Mesothelial cell of epicardium (in vitro differentiated cells): ENCODE results near the gene CDKL1. TPM values are rescaled to one million over a fixed set of nuclear protein-coding genes. Genes with fewer than 3 reads are reported as not detected.

Experiments used
- DNase-seq, 2 experiments: peaks; one replicate each; pipeline ENCODE4 v3.0.0; 2021; ENCODE audit warnings: low spot score in 2 of 2; ENCODE audit not compliant: unreplicated experiment in 2 of 2
- H3K27ac Mint-ChIP-seq: 2 replicates; pipeline ENCODE4 v1.8.0; 2021; ENCODE audit warnings: mixed read lengths
- H3K27me3 Mint-ChIP-seq: 2 replicates; pipeline ENCODE4 v1.8.0; 2021; ENCODE audit warnings: low read depth, mixed read lengths
- H3K36me3 Mint-ChIP-seq: 2 replicates; pipeline ENCODE4 v1.8.0; 2021; ENCODE audit warnings: mixed read lengths
- H3K4me1 Mint-ChIP-seq: 2 replicates; pipeline ENCODE4 v1.8.0; 2021; ENCODE audit warnings: mixed read lengths
- H3K4me3 Mint-ChIP-seq: 2 replicates; pipeline ENCODE4 v1.8.0; 2021; ENCODE audit warnings: mild to moderate bottlenecking, moderate library complexity, mixed read lengths
- H3K9me3 Mint-ChIP-seq: 2 replicates; pipeline ENCODE4 v1.8.0; 2021; ENCODE audit warnings: mixed read lengths
- CTCF ChIP-seq: fragments of 200-600 bp; sonication (generic); IDR thresholded peaks from one replicate; pipeline ENCODE4 v1.5.0; 2021; ENCODE audit warnings: antibody characterized with exemption; ENCODE audit not compliant: unreplicated experiment
- total RNA-seq: library from RNA; stranded (reverse); gene quantifications from 3 replicates; pipeline ENCODE4 v1.2.1, GENCODE V29; 2021

Gene CDKL1
- total RNA-seq, 1 donor from 2014 or later = 1.8 TPM

- peaks cover 26% of the 10 kb centered on the region for H3K4me1 Mint-ChIP-seq
- no peak for DNase-seq
- no peak overlapping the region for H3K27ac Mint-ChIP-seq
- TF ChIP-seq CTCF = no peak
- H3K27me3 Mint-ChIP-seq = no peaks in the 10 kb centered on the region
- no peaks in the 10 kb centered on the region for H3K9me3 Mint-ChIP-seq
- H3K36me3 Mint-ChIP-seq = no peaks in the 10 kb centered on the region
- no peak overlapping the region for H3K4me3 Mint-ChIP-seq
These were observed 56.6 kb downstream of the CDKL1 start for GRCh38 chr14:50340045-50340444.

GRCh38 chr14:50339178-50339804, 57.4 kb downstream of the CDKL1 start:
- no peak for DNase-seq
- no peak for TF ChIP-seq CTCF
- Mint-ChIP-seq H3K9me3 (no peaks in the 10 kb centered on the region), H3K4me3 (no peak overlapping the region), H3K4me1 (peaks cover 27% of the 10 kb centered on the region), H3K27ac (no peak overlapping the region), H3K36me3 (no peaks in the 10 kb centered on the region), H3K27me3 (no peaks in the 10 kb centered on the region)

- H3K9me3 Mint-ChIP-seq = no peaks in the 10 kb centered on the region
- H3K36me3 Mint-ChIP-seq = no peaks in the 10 kb centered on the region
- H3K4me1 Mint-ChIP-seq = peaks cover 27% of the 10 kb centered on the region
- no peak overlapping the region for H3K4me3 Mint-ChIP-seq
- TF ChIP-seq CTCF = no peak
- no peak overlapping the region for H3K27ac Mint-ChIP-seq
- DNase-seq = no peak
- H3K27me3 Mint-ChIP-seq = no peaks in the 10 kb centered on the region
These were observed 58.1 kb downstream of the CDKL1 start for GRCh38 chr14:50338587-50338986.

- H3K4me1 Mint-ChIP-seq = peaks cover 19% of the 10 kb centered on the region
- no peaks in the 10 kb centered on the region for H3K27me3 Mint-ChIP-seq
- H3K9me3 Mint-ChIP-seq = no peaks in the 10 kb centered on the region
- peaks cover 1% of the 10 kb centered on the region for H3K36me3 Mint-ChIP-seq
- DNase-seq = no peak
- no peak overlapping the region for H3K4me3 Mint-ChIP-seq
- no peak for TF ChIP-seq CTCF
- peak overlapping the region; percentile 74 for H3K27ac Mint-ChIP-seq
These were observed 60.5 kb downstream of the CDKL1 start for GRCh38 chr14:50335989-50336824.

- TF ChIP-seq CTCF = no peak
- Mint-ChIP-seq H3K27ac (peak overlapping the region; percentile 74), H3K4me3 (no peak overlapping the region), H3K36me3 (peaks cover 1% of the 10 kb centered on the region), H3K4me1 (peaks cover 19% of the 10 kb centered on the region), H3K27me3 (no peaks in the 10 kb centered on the region), H3K9me3 (no peaks in the 10 kb centered on the region)
- no peak for DNase-seq
These were observed 61.3 kb downstream of the CDKL1 start for GRCh38 chr14:50335389-50335788.
